ENCODE results near the gene RNF220.

GRCh38 chr1:44499306-44499705 lies 94.3 kb downstream of the RNF220 start:
- TF ChIP-seq, protein P1, sequence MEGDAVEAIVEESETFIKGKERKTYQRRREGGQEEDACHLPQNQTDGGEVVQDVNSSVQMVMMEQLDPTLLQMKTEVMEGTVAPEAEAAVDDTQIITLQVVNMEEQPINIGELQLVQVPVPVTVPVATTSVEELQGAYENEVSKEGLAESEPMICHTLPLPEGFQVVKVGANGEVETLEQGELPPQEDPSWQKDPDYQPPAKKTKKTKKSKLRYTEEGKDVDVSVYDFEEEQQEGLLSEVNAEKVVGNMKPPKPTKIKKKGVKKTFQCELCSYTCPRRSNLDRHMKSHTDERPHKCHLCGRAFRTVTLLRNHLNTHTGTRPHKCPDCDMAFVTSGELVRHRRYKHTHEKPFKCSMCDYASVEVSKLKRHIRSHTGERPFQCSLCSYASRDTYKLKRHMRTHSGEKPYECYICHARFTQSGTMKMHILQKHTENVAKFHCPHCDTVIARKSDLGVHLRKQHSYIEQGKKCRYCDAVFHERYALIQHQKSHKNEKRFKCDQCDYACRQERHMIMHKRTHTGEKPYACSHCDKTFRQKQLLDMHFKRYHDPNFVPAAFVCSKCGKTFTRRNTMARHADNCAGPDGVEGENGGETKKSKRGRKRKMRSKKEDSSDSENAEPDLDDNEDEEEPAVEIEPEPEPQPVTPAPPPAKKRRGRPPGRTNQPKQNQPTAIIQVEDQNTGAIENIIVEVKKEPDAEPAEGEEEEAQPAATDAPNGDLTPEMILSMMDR (IDR thresholded peaks at IDR 0.05; ENCODE audit: low read depth, low read length, poor library complexity, severe bottlenecking), result no peak
- no peak for TF ChIP-seq EZH2phosphoT487 (IDR thresholded peaks at IDR 0.05; ENCODE audit: borderline replicate concordance, low read length)
